ENCODE data around the gene SLC34A1.
A peak's percentile ranks its signal among the peaks of the same experiment; 100 is the strongest.
"Not testable (repeated sequence)": the region's sequence is repeated elsewhere in the genome, so short reads cannot be mapped to it uniquely, and the experiment has no call there.

Gene SLC34A1

DNA sequence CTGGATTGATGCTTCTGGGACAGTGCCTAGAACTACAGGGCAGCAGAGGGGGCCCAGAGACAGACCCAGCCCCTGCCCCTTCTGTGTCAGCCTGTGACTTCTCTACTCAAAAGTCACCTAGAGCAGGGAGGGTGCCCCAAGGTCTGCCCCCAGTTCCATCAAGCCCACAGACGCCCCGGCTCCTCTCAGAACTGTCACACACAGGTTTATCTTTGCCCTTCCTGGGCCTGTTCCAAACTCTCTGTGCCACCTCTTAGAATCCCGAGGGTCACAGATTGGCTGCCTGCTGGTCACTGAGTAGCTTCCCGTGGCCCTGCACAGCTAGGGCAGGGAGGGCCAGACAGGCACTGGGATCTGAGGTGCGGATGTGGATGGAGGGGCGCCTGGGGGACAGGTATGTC is 24.8 kb upstream of the SLC34A1 start:
- no peak for DNase-seq (ENCODE audit: low spot score)
- TF ChIP-seq, protein P1, sequence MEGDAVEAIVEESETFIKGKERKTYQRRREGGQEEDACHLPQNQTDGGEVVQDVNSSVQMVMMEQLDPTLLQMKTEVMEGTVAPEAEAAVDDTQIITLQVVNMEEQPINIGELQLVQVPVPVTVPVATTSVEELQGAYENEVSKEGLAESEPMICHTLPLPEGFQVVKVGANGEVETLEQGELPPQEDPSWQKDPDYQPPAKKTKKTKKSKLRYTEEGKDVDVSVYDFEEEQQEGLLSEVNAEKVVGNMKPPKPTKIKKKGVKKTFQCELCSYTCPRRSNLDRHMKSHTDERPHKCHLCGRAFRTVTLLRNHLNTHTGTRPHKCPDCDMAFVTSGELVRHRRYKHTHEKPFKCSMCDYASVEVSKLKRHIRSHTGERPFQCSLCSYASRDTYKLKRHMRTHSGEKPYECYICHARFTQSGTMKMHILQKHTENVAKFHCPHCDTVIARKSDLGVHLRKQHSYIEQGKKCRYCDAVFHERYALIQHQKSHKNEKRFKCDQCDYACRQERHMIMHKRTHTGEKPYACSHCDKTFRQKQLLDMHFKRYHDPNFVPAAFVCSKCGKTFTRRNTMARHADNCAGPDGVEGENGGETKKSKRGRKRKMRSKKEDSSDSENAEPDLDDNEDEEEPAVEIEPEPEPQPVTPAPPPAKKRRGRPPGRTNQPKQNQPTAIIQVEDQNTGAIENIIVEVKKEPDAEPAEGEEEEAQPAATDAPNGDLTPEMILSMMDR (IDR thresholded peaks at IDR 0.05; ENCODE audit: extremely low read depth, insufficient read depth, missing control alignments): no peak
- in situ Hi-C loops (cut with MboI; ENCODE audit: low pct_unique_long_range_greater_than_20kb, low sequenced_read_pairs, unreplicated experiment): no loop called here

DNA sequence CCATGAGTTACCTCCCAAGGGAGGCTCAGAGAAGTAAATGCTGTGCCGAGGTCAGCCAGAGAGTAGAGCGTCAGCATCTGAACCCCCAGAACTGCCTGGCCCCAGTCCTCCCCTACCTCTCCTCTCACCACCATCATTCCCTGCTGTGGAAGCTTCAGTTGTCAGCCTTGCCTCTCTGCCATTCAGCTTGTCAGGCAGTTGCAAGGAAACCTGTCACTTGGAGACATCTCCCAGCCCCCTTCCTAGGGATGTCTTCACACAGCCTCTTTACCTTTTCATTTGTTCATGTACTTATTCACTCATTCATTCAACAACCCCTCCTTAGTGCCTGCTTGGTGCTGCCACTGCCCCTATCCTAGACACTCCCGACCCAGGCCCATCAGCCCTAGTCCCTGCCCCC is 24.4 kb upstream of the SLC34A1 start:
- DNase-seq (ENCODE audit: low spot score): no peak
- in situ Hi-C loops (cut with MboI; ENCODE audit: low pct_unique_long_range_greater_than_20kb, low sequenced_read_pairs, unreplicated experiment): no loop called here
- TF ChIP-seq, protein P1 (IDR thresholded peaks at IDR 0.05; ENCODE audit: extremely low read depth, insufficient read depth, missing control alignments): no peak

- DNase-seq (ENCODE audit: low spot score); in situ Hi-C loops (cut with MboI; ENCODE audit: low pct_unique_long_range_greater_than_20kb, low sequenced_read_pairs, unreplicated experiment): not testable (repeated sequence)
These were observed 23.5 kb upstream of the SLC34A1 start for GRCh38 chr5:177360740-177361139.

DNA sequence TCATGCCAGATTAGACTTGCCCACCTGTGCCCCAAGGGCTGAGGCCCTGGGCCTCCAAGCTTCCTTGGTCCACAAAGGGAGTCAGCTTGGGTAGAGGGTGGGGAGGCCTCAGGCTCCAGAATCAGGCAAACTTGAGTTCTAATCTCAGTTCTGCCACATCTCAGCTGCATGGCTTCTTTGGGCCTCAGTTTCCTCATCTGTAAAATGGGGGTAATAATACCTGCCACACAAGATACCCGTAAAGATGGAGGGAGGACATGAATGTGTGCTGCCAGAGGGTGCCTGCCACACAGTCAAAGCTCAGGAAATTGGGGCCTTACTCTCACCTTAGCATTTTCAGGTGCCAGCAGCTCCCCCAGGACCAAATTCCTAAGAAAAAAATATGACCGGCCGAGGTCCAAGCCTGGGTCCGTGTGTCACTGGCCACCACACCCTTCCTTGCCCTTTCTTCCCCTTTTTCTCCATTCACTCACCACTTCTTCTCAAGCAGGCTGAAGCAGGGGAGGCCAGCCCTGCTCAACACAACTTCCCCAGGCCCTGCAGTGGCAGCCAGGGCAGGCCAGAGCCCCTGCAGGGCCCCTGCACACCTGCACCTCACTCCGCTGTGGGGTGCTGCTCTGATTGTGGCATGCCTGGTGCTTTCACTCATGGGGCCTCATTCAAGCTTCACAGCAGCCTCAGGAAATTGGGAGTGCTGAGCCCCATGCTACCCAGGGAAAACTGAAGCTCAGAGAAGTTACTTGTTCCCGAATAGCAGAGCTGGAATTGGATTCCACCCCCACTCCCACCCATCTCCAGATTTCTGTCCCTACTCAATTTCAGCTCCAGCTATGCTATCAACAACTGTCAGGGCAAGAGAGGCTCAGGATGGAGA is 22.6 kb upstream of the SLC34A1 start:
- in situ Hi-C loops (cut with MboI; ENCODE audit: low pct_unique_long_range_greater_than_20kb, low sequenced_read_pairs, unreplicated experiment): no loop called here
- TF ChIP-seq, protein P1 (IDR thresholded peaks at IDR 0.05; ENCODE audit: extremely low read depth, insufficient read depth, missing control alignments): no peak
- no peak for DNase-seq (ENCODE audit: low spot score)

GRCh38 chr5:177362292-177362609 is 22.0 kb upstream of the SLC34A1 start:
- in situ Hi-C loops (cut with MboI; ENCODE audit: low pct_unique_long_range_greater_than_20kb, low sequenced_read_pairs, unreplicated experiment): no loop called here
- TF ChIP-seq, protein P1 (IDR thresholded peaks at IDR 0.05; ENCODE audit: extremely low read depth, insufficient read depth, missing control alignments): no peak
- no peak for DNase-seq (ENCODE audit: low spot score)

DNA sequence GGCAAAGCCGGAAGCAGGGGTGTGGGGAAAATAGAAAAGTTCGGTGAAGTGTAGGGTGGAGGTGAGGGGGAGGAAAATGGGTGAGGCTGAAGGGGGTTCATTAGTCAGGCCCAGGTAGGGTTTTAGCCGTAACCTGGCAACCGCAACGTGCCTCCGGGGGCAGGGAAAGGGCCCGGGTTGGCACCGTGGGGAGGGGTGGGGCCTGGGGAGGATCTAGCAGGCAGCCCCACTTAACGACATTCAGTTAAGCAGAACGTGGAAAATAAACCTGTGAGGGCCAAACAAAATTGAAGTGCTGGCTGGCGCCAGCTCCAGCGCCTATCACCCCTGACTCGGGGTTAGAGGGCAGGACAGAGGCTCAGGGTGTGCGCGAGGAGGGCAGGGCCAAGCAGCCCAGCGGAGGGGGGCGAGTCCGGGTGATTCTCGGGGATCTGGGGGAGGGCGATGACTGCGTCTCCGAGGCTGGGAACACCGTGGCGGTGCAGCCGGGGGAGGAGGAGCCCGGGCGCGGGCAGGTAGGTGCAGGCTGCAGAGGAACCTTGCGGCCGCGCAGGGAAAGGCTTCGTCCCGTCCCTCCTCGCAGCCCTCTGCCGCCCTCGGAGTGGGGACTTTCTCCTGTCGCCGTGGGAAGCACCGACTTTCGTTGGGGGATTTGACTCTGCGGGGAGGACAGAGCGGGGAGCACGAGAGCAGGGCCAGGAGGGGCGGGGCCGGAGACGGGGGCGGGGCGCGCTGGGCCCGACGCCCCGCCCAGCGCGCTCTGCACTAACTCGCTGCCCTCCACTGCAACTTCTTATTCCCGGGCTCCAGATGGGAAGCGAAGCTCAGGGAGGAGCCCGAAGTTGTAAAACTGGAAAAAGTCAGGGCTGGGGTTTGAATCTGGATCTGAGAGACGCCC is 21.4 kb upstream of the SLC34A1 start:
- TF ChIP-seq, protein P1 (IDR thresholded peaks at IDR 0.05; ENCODE audit: extremely low read depth, insufficient read depth, missing control alignments): no peak
- peak; percentile 87 for DNase-seq (ENCODE audit: low spot score)

GRCh38 chr5:177363565-177363964 is 20.7 kb upstream of the SLC34A1 start:
- in situ Hi-C loops (cut with MboI; ENCODE audit: low pct_unique_long_range_greater_than_20kb, low sequenced_read_pairs, unreplicated experiment): no loop called here
- no peak for DNase-seq (ENCODE audit: low spot score)
- TF ChIP-seq, protein P1 (IDR thresholded peaks at IDR 0.05; ENCODE audit: extremely low read depth, insufficient read depth, missing control alignments): no peak

More for the DNA sequence above, 21.4 kb upstream of the SLC34A1 start:
- in situ Hi-C loops (cut with MboI; ENCODE audit: low pct_unique_long_range_greater_than_20kb, low sequenced_read_pairs, unreplicated experiment): no loop called here

All from GM13977 (cell line).